Hippocampal formation (tissue), 2 donors: Measurements from ENCODE around the gene TCTN3.
"Not testable (repeated sequence)": the region's sequence is repeated elsewhere in the genome, so short reads cannot be mapped to it uniquely, and the experiment has no call there.

Experiments used
- DNase-seq, 2 donors: peaks; one replicate each; lab custom pipeline; 2025; lab: John Stamatoyannopoulos, UW

Gene TCTN3

DNA sequence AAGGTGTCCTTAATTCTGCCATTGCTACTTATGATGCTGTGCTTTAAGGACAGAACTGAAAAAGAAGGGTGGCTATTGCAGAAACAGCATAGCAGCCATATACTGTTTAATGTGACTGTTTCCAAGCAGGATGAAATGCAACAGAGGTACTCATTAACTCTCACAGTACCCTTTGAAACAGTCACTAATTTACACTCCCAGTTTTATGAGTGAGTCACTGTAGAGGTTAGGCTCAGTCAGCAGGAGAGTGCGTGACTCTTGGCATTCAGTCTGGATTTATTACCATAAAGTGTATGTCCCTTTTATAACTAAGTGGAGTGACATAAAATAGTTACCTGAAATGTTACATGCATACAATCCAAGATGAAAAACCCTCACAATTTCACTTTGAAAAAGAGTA, 64.9 kb downstream of the TCTN3 start:
- no peak for DNase-seq

DNA sequence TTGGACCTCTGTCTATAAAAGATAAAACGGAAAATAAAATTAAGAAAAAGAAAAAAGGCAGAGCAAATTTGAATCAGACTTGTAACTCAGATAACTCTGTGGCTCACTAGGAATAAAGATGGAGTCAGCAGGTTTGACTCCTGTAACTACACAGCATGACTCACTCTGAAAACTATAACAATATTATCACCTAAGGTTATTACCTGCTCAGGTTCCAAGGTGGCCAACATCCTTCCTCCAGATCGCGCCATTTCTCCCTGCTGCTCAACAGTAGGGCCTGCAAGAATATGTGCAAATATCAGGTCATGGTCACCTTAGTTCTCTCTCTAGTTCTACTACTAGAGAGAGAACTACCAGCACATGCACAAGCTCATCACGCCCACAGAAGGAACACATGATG, 67.2 kb downstream of the TCTN3 start:
- DNase-seq, result no peak

DNA sequence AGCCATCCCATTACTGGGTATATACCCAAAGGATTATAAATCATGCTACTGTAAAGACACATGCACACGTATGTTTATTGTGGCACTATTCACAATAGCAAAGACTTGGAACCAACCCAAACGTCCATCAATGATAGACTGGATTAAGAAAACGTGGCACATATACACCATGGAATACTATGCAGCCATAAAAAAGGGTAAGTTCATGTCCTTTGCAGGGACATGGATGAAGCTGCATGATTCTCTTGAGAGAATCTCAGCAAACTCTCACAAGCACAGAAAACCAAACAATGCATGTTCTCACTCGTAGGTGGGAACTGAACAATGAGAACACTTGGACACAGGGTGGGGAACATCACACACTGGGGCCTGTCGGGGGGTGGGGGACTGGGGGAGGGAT, 73.3 kb downstream of the TCTN3 start:
- not testable (repeated sequence) for DNase-seq

DNA sequence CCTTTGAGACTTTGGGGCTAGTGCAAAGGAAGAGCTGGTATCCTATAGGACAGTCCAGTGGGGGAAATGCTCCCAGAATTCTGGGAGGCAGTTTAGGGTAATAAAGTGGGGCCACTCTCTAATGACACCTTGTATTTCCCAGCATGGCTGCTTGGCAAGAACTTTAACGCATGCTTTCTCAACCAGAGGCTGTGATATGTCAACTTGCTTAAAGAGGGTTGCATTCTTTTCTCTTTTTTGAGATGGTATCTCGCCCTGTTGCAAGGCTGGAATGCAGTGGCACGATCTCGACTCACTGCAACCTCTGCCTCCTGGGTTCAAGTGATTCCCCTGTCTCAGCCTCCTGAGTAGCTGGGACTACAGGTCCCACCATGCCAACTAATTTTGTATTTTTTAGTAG, 75.6 kb downstream of the TCTN3 start:
- DNase-seq, result no peak

DNA sequence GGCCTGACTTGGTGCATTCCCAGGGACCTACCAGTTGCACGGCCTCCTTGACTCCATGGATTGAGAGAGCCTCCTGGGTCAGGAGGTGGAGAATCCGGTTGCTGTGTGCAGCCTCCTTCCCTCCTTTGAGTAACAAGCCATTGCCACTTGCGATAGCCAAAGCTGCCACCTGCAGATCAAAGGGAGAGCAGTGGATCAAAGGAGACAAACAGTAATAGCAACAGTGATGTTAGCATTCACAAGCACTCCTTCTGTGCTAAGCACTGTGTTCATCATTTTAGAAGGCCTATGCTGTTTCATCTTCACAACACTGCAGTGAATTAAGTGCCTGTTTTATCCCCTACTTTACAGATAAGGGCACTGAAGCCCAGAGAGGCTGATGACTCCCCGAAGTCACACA, 77.3 kb downstream of the TCTN3 start:
- no peak for DNase-seq
